Pancreas (tissue), 10 donors: ENCODE data around the gene PRSS57. TPM values are rescaled to one million over a fixed set of nuclear protein-coding genes. Genes with fewer than 3 reads are reported as not detected.
A peak's percentile ranks its signal among the peaks of the same experiment; 100 is the strongest.

Experiments used
- ATAC-seq, 4 donors: fragments of 200-7000 bp; cut with Tn5 transposase; one replicate each; pipeline versions ENCODE4 v1.8.0 to v1.9.1; 2020; ENCODE audit warnings: mild to moderate bottlenecking in 4 of 4, moderate library complexity in 4 of 4
- DNase-seq, 6 donors: peaks; one replicate each; pipeline ENCODE4 v3.0.0-alpha.2; 2020
- FAIRE-seq: peaks from 2 replicates; lab custom pipeline; 2012; peaks lifted over from hg19 to GRCh38; lab: Jason Lieb, UNC
- H3K27ac ChIP-seq, 4 donors: fragments of 200-600 bp; sonication (generic); 1 replicate in 3 of 4; 2 replicates in 1 of 4; pipeline versions ENCODE4 v1.5.0 to v1.8.0; 2020
- H3K27me3 ChIP-seq, 4 donors: fragments of 200-600 bp; one replicate each; pipeline ENCODE4 v1.8.0; 2021
- H3K36me3 ChIP-seq, 3 donors: fragments of 200-600 bp; sonication (generic) in 1 of 3; one replicate each; pipeline versions ENCODE4 v1.5.0 to v1.8.0; 2020 to 2021
- H3K4me1 ChIP-seq, 3 donors: fragments of 200-600 bp; one replicate each; pipeline ENCODE4 v1.8.0; 2021
- H3K4me3 ChIP-seq, 4 donors: fragments of 200-600 bp; sonication (generic) in 2 of 4; one replicate each; pipeline versions ENCODE4 v1.5.0 to v1.8.0; 2020 to 2021
- H3K9me3 ChIP-seq, 4 donors: fragments of 200-600 bp; one replicate each; pipeline ENCODE4 v1.8.0; 2021
- CTCF ChIP-seq, 4 donors: fragments of 200-600 bp; sonication (generic) in 3 of 4; IDR thresholded peaks; one replicate each; pipeline versions ENCODE4 v1.5.0 to v1.8.0; 2021; ENCODE audit warnings: antibody characterized with exemption in 4 of 4
- WGBS, 2 donors: extraction: QIAGEN DNeasy Blood & Tissue Kit; methylation state at CpG; one replicate each; pipeline ENCODE4 v1.1.7; 2013; 5-methylcytosine and 5-hydroxymethylcytosine counted together
- intact Hi-C, 3 donors: fragments of 100-400 bp; cut with DNase I; formaldehyde crosslinking; loops; one replicate each; pipeline versions ENCODE4 v1.11.1 to v1.14.2; 2022
- polyA plus RNA-seq, 2 donors: library from polyadenylated mRNA; stranded (reverse); fragments of 200-250 nt; gene quantifications; one replicate each; pipeline ENCODE4 v1.2.3, GENCODE V29; 2013
- total RNA-seq, 6 donors: library from RNA; stranded (reverse); fragmentation: NEBNext Ultra II Directional in 4 of 6; extraction: Animal tissue kit (Norgen Biotek cat#: 25700) in 4 of 6; gene quantifications; one replicate each; pipeline versions ENCODE4 v1.2.1 to v1.2.4, GENCODE V29; 2021 to 2023
- donor health status: healthy with polysubstance abuse.
- donor health status: DM: no; HTN: no; CAD: no; lungs with moderate emphysema.
- donor health status: DM: no; HTN: no; CAD: no.
- donor health status: control.
- donor health status: control.
- donor health status: Bipolar disorder and iron deficiency.
- donor health status: DM: yes; HTN: yes; CAD: no.
- donor health status: DM: no; HTN: no; CAD: no.
- donor health status: DM: no; HTN: no; CAD: no.
- donor health status: DM: yes; HTN: yes; CAD: no.

Gene PRSS57
- total and polyA plus RNA-seq, 8 donors: not detected

GRCh38 chr19:679418-680286, 15.6 kb downstream of the PRSS57 start:
- no peak for FAIRE-seq
- Histone ChIP-seq H3K4me3 (peak overlapping the region; percentile 51 to 92 (median 86)), H3K36me3 (no peaks in the 10 kb centered on the region), H3K27ac (peak overlapping the region; percentile 70 to 91 (median 86)), H3K27me3 (no peaks in the 10 kb centered on the region), H3K4me1 (peaks cover 0 to 9% (median 3%) of the 10 kb centered on the region in 3 donors), H3K9me3 (no peaks in the 10 kb centered on the region)
- intact Hi-C loops: no loop called here
- 5 to 8% methylated on average over 35 to 69 of the region's 69 CpGs for WGBS, 2 donors
- ATAC-seq: peak; percentile 2 to 22 (median 5)
- DNase-seq: peak in 5 of 6 donors; percentile 68 to 92 (median 78)
- TF ChIP-seq CTCF (IDR thresholded peaks at IDR 0.05): no peak

DNA sequence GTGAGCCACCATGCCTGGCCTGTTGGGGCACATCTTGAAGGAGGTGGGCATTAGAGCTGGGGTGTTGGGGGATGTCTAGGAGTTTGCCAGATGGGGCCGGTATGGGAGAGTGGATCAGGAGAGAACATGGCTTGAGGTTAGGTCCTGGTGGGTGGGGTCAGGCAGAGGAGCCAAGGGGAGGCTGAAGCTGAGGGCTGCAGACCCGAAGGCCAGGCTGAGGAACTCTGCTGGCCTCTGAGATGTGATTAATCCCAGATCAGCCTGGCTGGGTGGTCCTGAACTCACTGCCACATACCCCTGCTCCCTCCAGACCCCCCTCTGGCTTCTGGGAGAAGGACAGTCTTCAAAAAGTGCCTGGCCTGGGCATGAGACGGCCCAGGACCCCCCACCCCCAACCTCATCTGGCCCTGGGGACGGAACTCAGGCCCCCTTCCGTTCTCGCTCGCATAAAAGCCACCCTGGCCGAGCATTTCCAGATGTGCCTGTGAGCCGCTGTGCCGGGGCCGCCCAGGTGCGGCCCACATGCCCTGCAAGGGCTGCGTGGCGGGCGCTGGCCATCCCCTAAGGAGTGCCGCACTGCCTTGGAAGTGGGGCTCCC, 16.4 kb downstream of the PRSS57 start:
- TF ChIP-seq CTCF (IDR thresholded peaks at IDR 0.05): no peak
- ATAC-seq: no peak

GRCh38 chr19:677601-678436, 17.4 kb downstream of the PRSS57 start:
- H3K9me3 ChIP-seq: no peaks in the 10 kb centered on the region
- H3K36me3 ChIP-seq: no peaks in the 10 kb centered on the region
- H3K4me1 ChIP-seq: peaks cover 0 to 9% (median 3%) of the 10 kb centered on the region in 3 donors
- intact Hi-C loops: no loop called here
- peak overlapping the region in 1 of 4 donors; percentile 41 for H3K4me3 ChIP-seq
- DNase-seq (peak in 2 of 6 donors; percentile 34 to 84), ATAC-seq (no peak), FAIRE-seq (no peak)
- no peaks in the 10 kb centered on the region for H3K27me3 ChIP-seq
- WGBS, 2 donors: 32 to 40% methylated on average over 22 of the region's 22 CpGs
- H3K27ac ChIP-seq: peak overlapping the region in 2 of 4 donors; percentile 48 to 73
- no peak for TF ChIP-seq CTCF (IDR thresholded peaks at IDR 0.05)

More for the DNA sequence above, 16.4 kb downstream of the PRSS57 start:
- Histone ChIP-seq H3K4me1 (peaks cover 0 to 9% (median 3%) of the 10 kb centered on the region in 3 donors), H3K4me3 (peak overlapping the region in 2 of 4 donors; percentile 86 to 92), H3K9me3 (no peaks in the 10 kb centered on the region), H3K27me3 (no peaks in the 10 kb centered on the region), H3K27ac (peak overlapping the region in 1 of 4 donors; percentile 91), H3K36me3 (no peaks in the 10 kb centered on the region)
- intact Hi-C loops: no loop called here
- DNase-seq (peak in 1 of 6 donors; percentile 77), FAIRE-seq (no peak)
- WGBS, 2 donors: 95 to 96% methylated on average over 16 of the region's 16 CpGs

- DNase-seq: peak in 4 of 6 donors; percentile 56 to 87 (median 70)
- Histone ChIP-seq H3K4me1 (peaks cover 0 to 9% (median 3%) of the 10 kb centered on the region in 3 donors), H3K27ac (peak overlapping the region in 3 of 4 donors; percentile 42 to 73 (median 48)), H3K36me3 (no peaks in the 10 kb centered on the region), H3K9me3 (no peaks in the 10 kb centered on the region), H3K27me3 (no peaks in the 10 kb centered on the region), H3K4me3 (peak overlapping the region in 2 of 4 donors; percentile 24 to 41)
- peak in 2 of 4 donors; percentile 9 to 28 for ATAC-seq
- TF ChIP-seq CTCF (IDR thresholded peaks at IDR 0.05): no peak
- intact Hi-C loops: no loop called here
- FAIRE-seq: no peak
- 4% methylated on average over 14 to 15 of the region's 15 CpGs for WGBS, 2 donors
Observed at GRCh38 chr19:677201-677600, 18.1 kb downstream of the PRSS57 start.
